Fibroblast of lung (primary cell): ENCODE data around the gene FTO. TPM values are rescaled to one million over a fixed set of nuclear protein-coding genes. Genes with fewer than 3 reads are reported as not detected.

Experiments used
- DNase-seq, 2 donors: peaks; one replicate each; pipeline versions ENCODE4 v3.0.0 to v3.0.0-alpha.2; 2010; ENCODE audit warnings: low read depth in 2 of 2
- H2AFZ ChIP-seq: 2 replicates; pipeline ENCODE4 v1.5.1; 2012; ENCODE audit warnings: low read length, control low read depth, inconsistent platforms
- H3K27ac ChIP-seq: 2 replicates; pipeline ENCODE4 v1.5.1; 2011; ENCODE audit warnings: low read length, control low read depth; ENCODE audit not compliant: insufficient read depth
- H3K27me3 ChIP-seq: 2 replicates; pipeline ENCODE4 v1.5.1; 2011; ENCODE audit warnings: mild to moderate bottlenecking, low read length; ENCODE audit not compliant: control insufficient read depth, insufficient read depth
- H3K36me3 ChIP-seq: 2 replicates; pipeline ENCODE4 v1.5.1; 2011; ENCODE audit warnings: low read length; ENCODE audit not compliant: control insufficient read depth, insufficient read depth
- H3K4me1 ChIP-seq: 2 replicates; pipeline ENCODE4 v1.5.1; 2011; ENCODE audit warnings: low read length; ENCODE audit not compliant: control insufficient read depth, insufficient read depth; ENCODE audit errors: extremely low read depth
- H3K4me2 ChIP-seq: 2 replicates; pipeline ENCODE4 v1.5.1; 2011; ENCODE audit warnings: low read length, control low read depth; ENCODE audit not compliant: insufficient read depth; ENCODE audit errors: extremely low read depth
- H3K4me3 ChIP-seq, 4 experiments: fragments of 200-600 bp in 1 of 4; sonication (generic) in 1 of 4; replicated peaks in 1 of 4; 2 replicates each; pipeline ENCODE4 v1.5.1; 2011 to 2016; ENCODE audit warnings: low read length in 4 of 4, low read depth in 3 of 4, mild to moderate bottlenecking in 3 of 4, control low read depth in 2 of 4, inconsistent platforms in 1 of 4, mixed read lengths in 1 of 4; ENCODE audit not compliant: insufficient read depth in 1 of 4; ENCODE audit errors: control extremely low read depth in 1 of 4
- H3K79me2 ChIP-seq: 2 replicates; pipeline ENCODE4 v1.5.1; 2012; ENCODE audit warnings: mild to moderate bottlenecking, low read length, inconsistent platforms; ENCODE audit not compliant: control insufficient read depth, insufficient read depth
- H3K9ac ChIP-seq: 2 replicates; pipeline ENCODE4 v1.5.1; 2011; ENCODE audit warnings: mild to moderate bottlenecking, low read length, control low read depth; ENCODE audit not compliant: insufficient read depth
- H3K9me3 ChIP-seq: 2 replicates; pipeline ENCODE4 v1.5.1; 2012; ENCODE audit warnings: low read depth, low read length; ENCODE audit not compliant: control insufficient read depth, insufficient read depth
- H4K20me1 ChIP-seq: 2 replicates; pipeline ENCODE4 v1.5.1; 2011; ENCODE audit warnings: low read length; ENCODE audit not compliant: control insufficient read depth, insufficient read depth; ENCODE audit errors: extremely low read depth
- CTCF ChIP-seq, 2 donors: IDR thresholded peaks in 1 of 2; conservative IDR thresholded peaks in 1 of 2; 1 replicate in 1 of 2; 2 replicates in 1 of 2; pipeline ENCODE4 v1.5.1; 2011 to 2012; ENCODE audit warnings: low read length in 2 of 2, control low read depth in 1 of 2, inconsistent platforms in 1 of 2, low read depth in 1 of 2, mild to moderate bottlenecking in 1 of 2
- EZH2 ChIP-seq: IDR thresholded peaks from 2 replicates; pipeline ENCODE4 v1.5.1; 2012; ENCODE audit warnings: low read length, control low read depth, mild to moderate bottlenecking; ENCODE audit errors: missing control alignments
- polyA plus RNA-seq, 2 donors: library from polyadenylated mRNA; depleted of rRNA in 1 of 2; stranded (reverse) in 1 of 2; unstranded in 1 of 2; fragments of >200 nt; gene quantifications; 2 replicates each; pipeline ENCODE4 v1.2.1, GENCODE V29; 2011 to 2012; ENCODE audit warnings: missing spikeins in 1 of 2
- total RNA-seq: library from RNA; depleted of rRNA; stranded (reverse); fragments of >200 nt; gene quantifications from 2 replicates; pipeline ENCODE4 v1.2.1, GENCODE V29; 2014

The FTO gene
- total and polyA plus RNA-seq, 2 donors (not counting 1 experiment from before 2014, with no cell fraction given) = 61.1 to 97.6 TPM

- no peak overlapping the region for H2AFZ ChIP-seq
- H3K4me1 ChIP-seq = peaks cover 3% of the 10 kb centered on the region
- no peak overlapping the region for H3K27ac ChIP-seq
- H3K4me3 ChIP-seq = no peak overlapping the region
- H3K36me3 ChIP-seq = peaks cover 2% of the 10 kb centered on the region
- H4K20me1 ChIP-seq = no peaks in the 10 kb centered on the region
- H3K27me3 ChIP-seq = no peaks in the 10 kb centered on the region
- no peak for DNase-seq
- no peaks in the 10 kb centered on the region for H3K79me2 ChIP-seq
- TF ChIP-seq EZH2 (no peak), CTCF (conservative IDR thresholded peaks at IDR 0.05 in 1 of 2, IDR thresholded peaks at IDR 0.05 in 1 of 2; ENCODE audit: low read depth in 1 of 2, low read length in 2 of 2) (no peak)
- no peaks in the 10 kb centered on the region for H3K9me3 ChIP-seq
- no peak overlapping the region for H3K4me2 ChIP-seq
- no peak overlapping the region for H3K9ac ChIP-seq
These were observed 123.8 kb downstream of the FTO start for GRCh38 chr16:53827741-53828140.

- Histone ChIP-seq H3K27me3 (no peaks in the 10 kb centered on the region), H2AFZ (no peak overlapping the region), H3K9ac (no peak overlapping the region), H3K4me1 (peaks cover 2% of the 10 kb centered on the region), H3K9me3 (no peaks in the 10 kb centered on the region), H3K27ac (no peak overlapping the region), H3K4me2 (no peak overlapping the region), H3K36me3 (peaks cover 2% of the 10 kb centered on the region), H4K20me1 (no peaks in the 10 kb centered on the region), H3K79me2 (no peaks in the 10 kb centered on the region), H3K4me3 (no peak overlapping the region)
- peak; percentile 15 to 77 for DNase-seq
- no peak for TF ChIP-seq CTCF (conservative IDR thresholded peaks at IDR 0.05 in 1 of 2, IDR thresholded peaks at IDR 0.05 in 1 of 2; ENCODE audit: low read depth in 1 of 2, low read length in 2 of 2)
- TF ChIP-seq EZH2 = no peak
These were observed 125.3 kb downstream of the FTO start for GRCh38 chr16:53829186-53829747.

- Histone ChIP-seq H3K27ac (no peak overlapping the region), H4K20me1 (no peaks in the 10 kb centered on the region), H3K4me3 (no peak overlapping the region), H3K9me3 (no peaks in the 10 kb centered on the region), H3K79me2 (no peaks in the 10 kb centered on the region), H3K4me1 (peaks cover 2% of the 10 kb centered on the region), H3K4me2 (no peak overlapping the region), H3K9ac (no peak overlapping the region), H3K27me3 (no peaks in the 10 kb centered on the region), H2AFZ (no peak overlapping the region), H3K36me3 (no peaks in the 10 kb centered on the region)
- TF ChIP-seq EZH2 (no peak), CTCF (conservative IDR thresholded peaks at IDR 0.05 in 1 of 2, IDR thresholded peaks at IDR 0.05 in 1 of 2; ENCODE audit: low read depth in 1 of 2, low read length in 2 of 2) (no peak)
- no peak for DNase-seq
These were observed 129.1 kb downstream of the FTO start for GRCh38 chr16:53832896-53833544.
